Measurements from ENCODE around the gene B3GALT5.
"Not testable (repeated sequence)": the region's sequence is repeated elsewhere in the genome, so short reads cannot be mapped to it uniquely, and the experiment has no call there.

Gene B3GALT5

GRCh38 chr21:39612233-39613040, at the start of gene B3GALT5:
Gene B3GALT5 (plus strand): TSS chr21:39612940. CDS start chr21:39660560, 47,620 bp downstream.
- no peak for DNase-seq (ENCODE audit: low read depth, low spot score)

- no peak for DNase-seq (ENCODE audit: low read depth, low spot score)
These were observed 48.5 kb upstream of the B3GALT5 start for GRCh38 chr21:39564200-39564599.

- DNase-seq (ENCODE audit: low read depth, low spot score) = no peak
These were observed 45.4 kb upstream of the B3GALT5 start for GRCh38 chr21:39567180-39567972.

GRCh38 chr21:39568361-39568760, 44.4 kb upstream of the B3GALT5 start:
- no peak for DNase-seq (ENCODE audit: low read depth, low spot score)

GRCh38 chr21:39575775-39576174, 37.0 kb upstream of the B3GALT5 start:
- DNase-seq (ENCODE audit: low read depth, low spot score) = no peak

- DNase-seq (ENCODE audit: low read depth, low spot score) = no peak
These were observed 36.1 kb upstream of the B3GALT5 start for GRCh38 chr21:39576518-39577128.

- DNase-seq (ENCODE audit: low read depth, low spot score) = no peak
These were observed 32.9 kb upstream of the B3GALT5 start for GRCh38 chr21:39579734-39580332.

GRCh38 chr21:39580744-39581143, 32.0 kb upstream of the B3GALT5 start:
- no peak for DNase-seq (ENCODE audit: low read depth, low spot score)

- DNase-seq (ENCODE audit: low read depth, low spot score) = no peak
These were observed 31.3 kb upstream of the B3GALT5 start for GRCh38 chr21:39581414-39581813.

- DNase-seq (ENCODE audit: low read depth, low spot score) = no peak
These were observed 30.0 kb upstream of the B3GALT5 start for GRCh38 chr21:39582749-39583148.

- DNase-seq (ENCODE audit: low read depth, low spot score) = not testable (repeated sequence)
These were observed 29.2 kb upstream of the B3GALT5 start for GRCh38 chr21:39583586-39583985.

- no peak for DNase-seq (ENCODE audit: low read depth, low spot score)
These were observed 25.4 kb upstream of the B3GALT5 start for GRCh38 chr21:39587376-39587775.

- no peak for DNase-seq (ENCODE audit: low read depth, low spot score)
These were observed 23.9 kb upstream of the B3GALT5 start for GRCh38 chr21:39588884-39589283.

GRCh38 chr21:39593522-39593921, 19.2 kb upstream of the B3GALT5 start:
- no peak for DNase-seq (ENCODE audit: low read depth, low spot score)

- no peak for DNase-seq (ENCODE audit: low read depth, low spot score)
These were observed 17.3 kb upstream of the B3GALT5 start for GRCh38 chr21:39595465-39595864.

GRCh38 chr21:39597595-39597994, 15.1 kb upstream of the B3GALT5 start:
- no peak for DNase-seq (ENCODE audit: low read depth, low spot score)

GRCh38 chr21:39599191-39599970, 13.4 kb upstream of the B3GALT5 start:
- DNase-seq (ENCODE audit: low read depth, low spot score) = no peak

GRCh38 chr21:39601187-39601928, 11.4 kb upstream of the B3GALT5 start:
- no peak for DNase-seq (ENCODE audit: low read depth, low spot score)

- no peak for DNase-seq (ENCODE audit: low read depth, low spot score)
These were observed 10.6 kb upstream of the B3GALT5 start for GRCh38 chr21:39602076-39602689.

GRCh38 chr21:39602793-39603192, 9.9 kb upstream of the B3GALT5 start:
- no peak for DNase-seq (ENCODE audit: low read depth, low spot score)
